Kidney (tissue), 14 donors: ENCODE measurements around the gene RIMBP2. TPM values are rescaled to one million over a fixed set of nuclear protein-coding genes. Genes with fewer than 3 reads are reported as not detected.

Experiments used
- DNase-seq, 5 donors: peaks; one replicate each; pipeline ENCODE4 v3.0.0-alpha.2; 2013 to 2020
- FAIRE-seq: peaks from 2 replicates; lab custom pipeline; 2012; peaks lifted over from hg19 to GRCh38; lab: Jason Lieb, UNC
- H3K27ac ChIP-seq, 2 donors: one replicate each; pipeline ENCODE4 v1.7.0; 2013; ENCODE audit warnings: low read depth in 2 of 2, low read length in 2 of 2, inconsistent platforms in 1 of 2
- H3K27me3 ChIP-seq: one replicate; pipeline ENCODE4 v1.7.1; 2013; ENCODE audit warnings: low read length, inconsistent platforms; ENCODE audit not compliant: control insufficient read depth, insufficient read depth
- H3K36me3 ChIP-seq, 3 donors: one replicate each; pipeline versions ENCODE4 v1.7.0 to v1.7.1; 2013; ENCODE audit warnings: low read length in 3 of 3, control low read depth in 1 of 3, inconsistent platforms in 1 of 3; ENCODE audit not compliant: insufficient read depth in 3 of 3, control insufficient read depth in 2 of 3
- H3K4me1 ChIP-seq, 3 donors: one replicate each; pipeline versions ENCODE4 v1.7.0 to v1.7.1; 2013; ENCODE audit warnings: low read length in 3 of 3, inconsistent platforms in 1 of 3, low read depth in 1 of 3; ENCODE audit not compliant: control insufficient read depth in 2 of 3, insufficient read depth in 2 of 3
- H3K4me3 ChIP-seq, 3 donors: one replicate each; pipeline versions ENCODE4 v1.7.0 to v1.8.1; 2013; ENCODE audit warnings: low read length in 3 of 3, control low read depth in 1 of 3, inconsistent platforms in 1 of 3
- H3K9ac ChIP-seq, 3 donors: one replicate each; pipeline versions ENCODE4 v1.7.0 to v1.7.1; 2013; ENCODE audit warnings: low read length in 3 of 3, control low read depth in 1 of 3, inconsistent platforms in 1 of 3
- H3K9me3 ChIP-seq, 3 donors: one replicate each; pipeline versions ENCODE4 v1.7.0 to v1.7.1; 2013; ENCODE audit warnings: low read length in 3 of 3, control low read depth in 1 of 3, inconsistent platforms in 1 of 3; ENCODE audit not compliant: control insufficient read depth in 2 of 3, insufficient read depth in 1 of 3
- CTCF ChIP-seq: IDR thresholded peaks from 3 replicates; pipeline ENCODE4 v1.5.1; 2012; ENCODE audit warnings: mild to moderate bottlenecking, moderate library complexity, borderline replicate concordance; ENCODE audit not compliant: insufficient read depth; ENCODE audit errors: extremely low read depth
- intact Hi-C: fragments of 100-400 bp; cut with DNase I; formaldehyde crosslinking; loops from one replicate; pipeline ENCODE4 v1.11.1; 2022
- polyA plus RNA-seq: library from polyadenylated mRNA; stranded (reverse); fragments of 350-450 nt; fragmentation: Illumina TruSeq; extraction: RNeasy Lipid Tissue Mini Kit (QIAGEN cat#74804); gene quantifications from one replicate; pipeline ENCODE4 v1.2.3, GENCODE V29; 2014; ENCODE audit warnings: low read depth, low replicate concordance; ENCODE audit not compliant: insufficient read depth
- total RNA-seq: library from RNA; stranded (reverse); fragmentation: NEBNext Ultra II Directional; extraction: Animal tissue kit (Norgen Biotek cat#: 25700); gene quantifications from one replicate; pipeline ENCODE4 v1.2.1, GENCODE V29; 2021
- donor health status: control.
- donor health status: control.
- donor health status: control.
- donor health status: control.
- donor health status: control.
- donor health status: DM: yes; HTN: yes; CAD: no.
- donor health status: Normal renal cell carcinoma (clear cell type).

RIMBP2 gene
- total and polyA plus RNA-seq, 2 donors from 2014 or later, result 2.8 to 51.7 TPM

GRCh38 chr12:130566446-130567155, 149.5 kb downstream of the RIMBP2 start:
- Histone ChIP-seq H3K27ac (no peak overlapping the region), H3K4me1 (no peaks in the 10 kb centered on the region), H3K36me3 (no peaks in the 10 kb centered on the region), H3K9me3 (peaks cover 0 to 19% (median 7%) of the 10 kb centered on the region in 3 donors), H3K27me3 (no peaks in the 10 kb centered on the region), H3K9ac (no peak overlapping the region), H3K4me3 (no peak overlapping the region)
- DNase-seq, result no peak
- intact Hi-C loops, result no loop called here
- no peak for TF ChIP-seq CTCF
- FAIRE-seq, result no peak

- no peaks in the 10 kb centered on the region for H3K36me3 ChIP-seq
- H3K4me1 ChIP-seq, result no peaks in the 10 kb centered on the region
- DNase-seq (no peak), FAIRE-seq (no peak)
- no peak overlapping the region for H3K27ac ChIP-seq
- intact Hi-C loops, result no loop called here
- H3K27me3 ChIP-seq, result no peaks in the 10 kb centered on the region
- H3K9ac ChIP-seq, result no peak overlapping the region
- H3K4me3 ChIP-seq, result no peak overlapping the region
- peaks cover 0 to 19% (median 7%) of the 10 kb centered on the region in 3 donors for H3K9me3 ChIP-seq
- no peak for TF ChIP-seq CTCF
Measured at GRCh38 chr12:130565189-130565588, 150.9 kb downstream of the RIMBP2 start.

- no peaks in the 10 kb centered on the region for H3K27me3 ChIP-seq
- DNase-seq (no peak), FAIRE-seq (no peak)
- H3K9me3 ChIP-seq, result peaks cover 0 to 19% (median 7%) of the 10 kb centered on the region in 3 donors
- H3K4me1 ChIP-seq, result no peaks in the 10 kb centered on the region
- no peak overlapping the region for H3K9ac ChIP-seq
- no peaks in the 10 kb centered on the region for H3K36me3 ChIP-seq
- no peak for TF ChIP-seq CTCF
- H3K4me3 ChIP-seq, result no peak overlapping the region
- H3K27ac ChIP-seq, result no peak overlapping the region
- intact Hi-C loops, result no loop called here
Measured at GRCh38 chr12:130563323-130563722, 152.8 kb downstream of the RIMBP2 start.
